GM23248 (cell line): ENCODE data around the gene FBXL5. TPM values are rescaled to one million over a fixed set of nuclear protein-coding genes. Genes with fewer than 3 reads are reported as not detected.

Experiments
- DNase-seq: peaks from one replicate; pipeline ENCODE4 v3.0.0-alpha.2; 2015
- H2AFZ ChIP-seq: fragments of 200-600 bp; sonication (generic); 2 replicates; pipeline ENCODE4 v1.6.1; 2016; ENCODE audit warnings: antibody characterized with exemption
- H3F3A ChIP-seq: fragments of 200-600 bp; sonication (generic); 2 replicates; pipeline ENCODE4 v1.6.1; 2016; ENCODE audit warnings: mild to moderate bottlenecking, antibody characterized with exemption, mixed run types; ENCODE audit not compliant: insufficient read depth
- H3K27ac ChIP-seq: fragments of 200-600 bp; sonication (generic); 2 replicates; pipeline ENCODE4 v1.5.1; 2016; ENCODE audit warnings: mild to moderate bottlenecking
- H3K27me3 ChIP-seq: fragments of 200-600 bp; sonication (generic); replicated peaks from 2 replicates; pipeline ENCODE4 v1.6.1; 2016; ENCODE audit warnings: mild to moderate bottlenecking; ENCODE audit not compliant: insufficient read depth
- H3K36me3 ChIP-seq: fragments of 200-600 bp; sonication (generic); 2 replicates; pipeline ENCODE4 v1.6.1; 2016; ENCODE audit warnings: low read depth, mild to moderate bottlenecking
- H3K4me1 ChIP-seq: fragments of 200-600 bp; sonication (generic); 2 replicates; pipeline ENCODE4 v1.6.1; 2016; ENCODE audit warnings: mild to moderate bottlenecking; ENCODE audit not compliant: insufficient read depth
- H3K4me2 ChIP-seq: fragments of 200-600 bp; sonication (generic); one replicate; pipeline ENCODE4 v1.6.1; 2016; ENCODE audit warnings: mild to moderate bottlenecking; ENCODE audit not compliant: unreplicated experiment
- H3K4me3 ChIP-seq: fragments of 200-600 bp; sonication (generic); 2 replicates; pipeline ENCODE4 v1.5.1; 2016; ENCODE audit warnings: mild to moderate bottlenecking
- H3K79me2 ChIP-seq: fragments of 200-600 bp; sonication (generic); 2 replicates; pipeline ENCODE4 v1.6.1; 2016; ENCODE audit warnings: mild to moderate bottlenecking; ENCODE audit not compliant: insufficient read depth
- H3K9ac ChIP-seq: fragments of 200-600 bp; sonication (generic); 2 replicates; pipeline ENCODE4 v1.6.1; 2016; ENCODE audit warnings: mild to moderate bottlenecking
- H3K9me2 ChIP-seq: fragments of 200-600 bp; sonication (generic); 2 replicates; pipeline ENCODE4 v1.6.1; 2016; ENCODE audit warnings: mixed run types, mild to moderate bottlenecking, moderate library complexity; ENCODE audit not compliant: insufficient read depth
- H3K9me3 ChIP-seq: fragments of 200-600 bp; sonication (generic); one replicate; pipeline ENCODE4 v1.6.1; 2017; ENCODE audit warnings: low read depth
- H4K20me1 ChIP-seq: fragments of 200-600 bp; sonication (generic); 2 replicates; pipeline ENCODE4 v1.6.0; 2016; ENCODE audit not compliant: insufficient read depth
- EZH2 ChIP-seq: fragments of 200-600 bp; sonication (generic); IDR thresholded peaks from 2 replicates; pipeline ENCODE4 v1.6.1; 2018; ENCODE audit warnings: antibody characterized with exemption, mild to moderate bottlenecking; ENCODE audit not compliant: insufficient read depth, poor library complexity, severe bottlenecking
- EZH2phosphoT487 ChIP-seq: fragments of 200-600 bp; sonication (generic); IDR thresholded peaks from 2 replicates; pipeline ENCODE4 v1.6.1; 2018; ENCODE audit warnings: antibody characterized with exemption, moderate library complexity, mild to moderate bottlenecking, low read depth; ENCODE audit not compliant: insufficient read depth
- WGBS, 2 experiments: methylation state at CpG; one replicate each; pipeline ENCODE4 v1.1.6; 2015 to 2017; ENCODE audit warnings: low lambda C conversion rate in 2 of 2, low coverage in 1 of 2; ENCODE audit errors: missing lambda C conversion rate in 2 of 2; 5-methylcytosine and 5-hydroxymethylcytosine counted together
- in situ Hi-C: fragments of 300-500 bp; cut with MboI; formaldehyde crosslinking; loops from 2 replicates; pipeline ENCODE4 v1.15.0; 2020
- polyA plus RNA-seq: library from polyadenylated mRNA; unstranded; fragments of >200 nt; fragmentation: Nextera tagmentation; extraction: Ambion mirVana; gene quantifications from 2 replicates; pipeline ENCODE4 v1.2.1, GENCODE V29; 2016
- total RNA-seq: library from RNA; depleted of rRNA; stranded (reverse); fragments of >200 nt; shearing (Covaris generic); gene quantifications from 2 replicates; pipeline ENCODE4 v1.2.3, GENCODE V29; 2014

The FBXL5 gene
- total and polyA plus RNA-seq, 2 experiments from 2014 or later, result 55.6 to 82.7 TPM

GRCh38 chr4:15676039-15676438 lies 20.9 kb upstream of the FBXL5 start:
- H3K9me2 ChIP-seq, result no peaks in the 10 kb centered on the region
- peaks cover 4% of the 10 kb centered on the region; the same call in 1 of the 2 replicates for H3F3A ChIP-seq
- no peak overlapping the region for H3K9ac ChIP-seq
- DNase-seq, result no peak
- H3K36me3 ChIP-seq, result no peaks in the 10 kb centered on the region
- no peak for TF ChIP-seq EZH2phosphoT487
- no peak for TF ChIP-seq EZH2
- no peak overlapping the region for H3K4me2 ChIP-seq
- H3K4me1 ChIP-seq, result peaks cover 26% of the 10 kb centered on the region
- in situ Hi-C loops, result no loop called here
- no peaks in the 10 kb centered on the region for H4K20me1 ChIP-seq
- H2AFZ ChIP-seq, result no peak overlapping the region
- H3K9me3 ChIP-seq, result no peaks in the 10 kb centered on the region
- no peaks in the 10 kb centered on the region for H3K27me3 ChIP-seq
- peaks cover 98% of the 10 kb centered on the region for H3K79me2 ChIP-seq
- no peak overlapping the region for H3K4me3 ChIP-seq
- WGBS, 2 experiments, result 100% methylated on average over 1 of the region's 1 CpG
- no peak overlapping the region for H3K27ac ChIP-seq

- Histone ChIP-seq H3K9me3 (no peaks in the 10 kb centered on the region), H3K9me2 (no peaks in the 10 kb centered on the region), H3K4me1 (peaks cover 26% of the 10 kb centered on the region), H4K20me1 (no peaks in the 10 kb centered on the region), H3K4me3 (no peak overlapping the region), H3K4me2 (no peak overlapping the region), H3K27ac (no peak overlapping the region), H3F3A (peaks cover 4% of the 10 kb centered on the region; the same call in 1 of the 2 replicates), H3K36me3 (no peaks in the 10 kb centered on the region), H3K27me3 (no peaks in the 10 kb centered on the region), H3K9ac (no peak overlapping the region), H2AFZ (no peak overlapping the region), H3K79me2 (peaks cover 98% of the 10 kb centered on the region)
- no peak for DNase-seq
- TF ChIP-seq EZH2, result no peak
- TF ChIP-seq EZH2phosphoT487, result no peak
- in situ Hi-C loops, result no loop called here
- 99 to 100% methylated on average over 3 of the region's 3 CpGs for WGBS, 2 experiments
These were observed 20.2 kb upstream of the FBXL5 start for GRCh38 chr4:15675356-15675755.

- Histone ChIP-seq H3K4me1 (peaks cover 22% of the 10 kb centered on the region), H3K4me2 (no peak overlapping the region), H4K20me1 (no peaks in the 10 kb centered on the region), H3F3A (peaks cover 4% of the 10 kb centered on the region; the same call in 1 of the 2 replicates), H3K27ac (no peak overlapping the region), H3K4me3 (no peak overlapping the region), H3K27me3 (no peaks in the 10 kb centered on the region), H2AFZ (no peak overlapping the region), H3K9ac (no peak overlapping the region), H3K79me2 (peaks cover 98% of the 10 kb centered on the region), H3K9me3 (no peaks in the 10 kb centered on the region), H3K9me2 (no peaks in the 10 kb centered on the region), H3K36me3 (no peaks in the 10 kb centered on the region)
- in situ Hi-C loops, result no loop called here
- DNase-seq, result no peak
- TF ChIP-seq EZH2, result no peak
- 96 to 97% methylated on average over 4 of the region's 4 CpGs for WGBS, 2 experiments
These were observed 19.8 kb upstream of the FBXL5 start for GRCh38 chr4:15674926-15675325.

- Histone ChIP-seq H3K79me2 (peaks cover 98% of the 10 kb centered on the region), H3K9me3 (no peaks in the 10 kb centered on the region), H3K4me2 (no peak overlapping the region), H3K4me1 (peaks cover 18% of the 10 kb centered on the region), H3K4me3 (no peak overlapping the region), H3K36me3 (no peaks in the 10 kb centered on the region), H3K9ac (no peak overlapping the region), H2AFZ (no peak overlapping the region), H3F3A (peaks cover 4% of the 10 kb centered on the region; the same call in 1 of the 2 replicates), H3K27me3 (no peaks in the 10 kb centered on the region), H3K9me2 (no peaks in the 10 kb centered on the region), H3K27ac (no peak overlapping the region), H4K20me1 (no peaks in the 10 kb centered on the region)
- in situ Hi-C loops, result no loop called here
- 92 to 96% methylated on average over 2 of the region's 2 CpGs for WGBS, 2 experiments
- TF ChIP-seq EZH2phosphoT487 (no peak), EZH2 (no peak)
- DNase-seq, result no peak
These were observed 18.9 kb upstream of the FBXL5 start for GRCh38 chr4:15674046-15674445.

- H3K36me3 ChIP-seq, result no peaks in the 10 kb centered on the region
- 94 to 100% methylated on average over 1 of the region's 1 CpG for WGBS, 2 experiments
- H3K4me3 ChIP-seq, result no peak overlapping the region
These were observed 18.2 kb upstream of the FBXL5 start for GRCh38 chr4:15673337-15673736.

More at GRCh38 chr4:15673337-15673736, 18.2 kb upstream of the FBXL5 start:
- Histone ChIP-seq H3K4me1 (peaks cover 13% of the 10 kb centered on the region), H3F3A (peaks cover 4% of the 10 kb centered on the region; the same call in 1 of the 2 replicates), H2AFZ (no peak overlapping the region), H3K9ac (no peak overlapping the region), H3K27me3 (no peaks in the 10 kb centered on the region), H3K79me2 (peaks cover 98% of the 10 kb centered on the region), H3K4me2 (no peak overlapping the region), H3K27ac (no peak overlapping the region), H3K9me3 (no peaks in the 10 kb centered on the region), H4K20me1 (no peaks in the 10 kb centered on the region), H3K9me2 (no peaks in the 10 kb centered on the region)
- in situ Hi-C loops, result no loop called here
- TF ChIP-seq EZH2 (no peak), EZH2phosphoT487 (no peak)
- DNase-seq, result no peak
